NCI-H82 treated with DMSO at 0.1 percent for 48 hours (cell line): Measurements from ENCODE around the gene DCAF6.
A peak's percentile ranks its signal among the peaks of the same experiment; 100 is the strongest.

Experiments used
- DNase-seq: peaks from one replicate; lab custom pipeline; 2025; ENCODE audit not compliant: unreplicated experiment; lab: John Stamatoyannopoulos, UW

DCAF6 gene

DNA sequence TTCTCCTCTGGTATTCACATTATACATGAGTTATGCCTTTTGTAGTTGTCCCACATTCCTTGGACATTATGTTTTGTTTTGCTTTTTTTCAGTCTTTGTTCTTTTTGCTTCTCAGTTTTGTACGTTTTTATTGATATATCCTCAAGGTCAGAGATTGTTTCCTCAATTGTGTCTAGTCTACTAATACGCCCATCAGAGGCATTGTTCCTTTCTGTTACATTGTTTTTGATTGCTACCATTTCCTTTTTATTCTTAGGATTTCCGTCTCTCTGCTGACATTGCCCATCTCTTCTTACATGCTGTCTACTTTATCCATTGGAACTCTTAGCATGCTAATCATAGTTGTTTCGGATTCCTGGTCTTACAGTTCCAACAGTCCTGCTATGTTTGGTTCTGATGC lies 28.2 kb downstream of the DCAF6 start:
- DNase-seq, result no peak

DNA sequence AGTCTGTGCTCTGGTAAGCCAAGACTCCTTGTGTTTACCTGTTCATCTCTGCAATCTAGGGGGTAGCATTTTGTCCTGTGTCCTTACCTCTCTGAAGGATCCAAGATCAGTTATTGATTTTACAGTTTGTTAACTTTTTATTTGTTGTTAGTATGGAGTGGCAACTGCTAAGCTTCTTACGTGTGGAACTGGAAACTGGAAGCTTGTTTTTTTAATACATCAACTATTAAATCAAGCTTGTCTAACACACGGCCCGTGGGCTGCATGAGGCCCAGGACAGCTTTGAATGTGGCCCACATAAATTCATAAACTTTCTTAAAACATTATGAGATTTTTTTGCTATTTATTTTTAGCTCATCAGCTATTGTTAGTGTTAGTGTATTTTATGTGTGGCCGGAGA lies 29.6 kb downstream of the DCAF6 start:
- no peak for DNase-seq

DNA sequence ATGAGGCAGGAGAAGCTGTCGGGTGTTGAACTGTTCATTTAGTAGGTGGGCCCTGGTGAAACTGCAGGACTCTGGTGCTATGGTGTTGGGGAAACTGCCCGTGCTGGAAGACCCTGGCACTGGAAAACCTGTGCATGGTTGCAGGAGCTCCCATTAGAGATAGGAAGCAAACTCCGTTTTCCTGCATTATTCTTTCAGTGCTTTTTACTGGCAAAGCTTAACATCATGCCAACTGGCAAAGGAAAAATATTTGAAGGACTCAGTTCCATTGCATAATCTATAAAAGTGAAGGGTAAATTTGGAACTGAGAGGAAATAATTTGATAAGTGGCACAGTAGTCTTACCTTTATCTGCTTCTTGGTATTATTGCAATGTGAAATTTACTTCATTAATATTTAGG lies 32.1 kb downstream of the DCAF6 start:
- no peak for DNase-seq

GRCh38 chr1:167973832-167974231 lies 37.3 kb downstream of the DCAF6 start:
- DNase-seq, result no peak

GRCh38 chr1:167974698-167975097 lies 38.2 kb downstream of the DCAF6 start:
- DNase-seq, result no peak

DNA sequence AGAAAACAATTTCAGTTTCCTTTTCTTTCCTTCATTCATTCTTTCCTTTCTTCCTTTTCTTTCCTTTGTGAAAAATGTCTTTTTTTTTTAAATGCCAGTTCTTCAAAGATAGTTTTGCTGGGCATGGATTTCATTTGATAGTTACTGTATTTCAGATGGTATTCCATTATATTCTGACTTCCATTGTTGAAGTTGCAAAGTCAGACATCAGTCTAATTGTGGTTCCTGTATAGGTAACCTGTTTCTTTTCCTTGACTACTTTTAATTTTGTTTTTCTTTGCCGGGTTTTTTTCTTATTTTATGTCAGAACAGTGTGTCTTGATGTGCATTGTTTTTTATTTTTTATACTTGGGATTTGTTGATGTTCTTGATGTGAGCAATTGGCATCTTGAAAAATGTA lies 40.8 kb downstream of the DCAF6 start:
- no peak for DNase-seq

- no peak for DNase-seq
These were observed 45.5 kb downstream of the DCAF6 start for GRCh38 chr1:167981933-167982332.

DNA sequence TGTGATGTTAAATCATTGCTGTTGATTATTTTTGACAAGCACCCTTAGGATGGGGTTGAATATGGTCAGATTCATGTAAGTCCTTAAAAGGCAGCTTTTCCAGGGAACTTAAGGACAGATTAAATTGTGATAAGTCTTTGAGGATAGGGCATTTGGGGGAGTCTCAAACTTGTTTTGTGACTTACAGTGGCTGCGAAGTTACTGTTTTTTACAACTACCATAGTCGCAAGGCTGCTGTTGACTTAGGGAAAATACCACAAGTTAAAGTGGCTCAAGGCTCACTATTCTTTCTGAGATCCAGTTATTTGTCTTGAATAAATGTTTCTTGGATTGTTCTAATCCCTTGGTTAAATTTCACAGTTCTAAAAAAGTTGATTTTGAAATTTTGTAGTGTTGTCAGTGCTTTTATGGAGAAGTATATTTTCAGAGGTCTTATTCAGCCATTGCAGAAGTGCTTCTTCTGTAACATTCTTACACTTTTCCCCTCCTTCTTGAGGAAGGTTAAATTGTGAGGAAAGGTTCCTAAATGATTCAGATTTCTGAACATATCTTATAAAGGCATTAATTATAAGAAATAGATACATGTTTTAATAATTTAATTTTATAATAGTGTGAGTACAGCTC lies 47.4 kb downstream of the DCAF6 start:
- DNase-seq, result no peak

- peak; percentile 46 for DNase-seq
These were observed 48.5 kb downstream of the DCAF6 start for GRCh38 chr1:167984886-167985489.

DNA sequence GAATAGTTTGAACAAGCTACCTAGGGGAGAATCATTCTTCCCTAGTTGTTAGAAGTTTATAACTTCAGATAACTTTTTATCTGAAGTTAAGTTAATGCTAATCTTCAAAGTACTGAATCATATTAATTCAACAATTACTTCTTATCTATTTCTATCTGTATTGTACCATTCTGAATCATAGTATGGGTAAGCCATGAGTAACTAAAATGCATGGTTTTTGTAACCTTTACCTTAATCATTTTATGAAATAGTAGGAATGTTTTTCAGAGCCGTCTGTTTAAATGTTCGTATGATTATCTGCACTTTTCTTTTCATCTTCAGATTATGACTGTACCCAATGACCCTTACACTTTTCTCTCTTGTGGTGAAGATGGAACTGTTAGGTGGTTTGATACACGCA lies 50.7 kb downstream of the DCAF6 start:
- no peak for DNase-seq

- peak; percentile 78 for DNase-seq
These were observed 55.1 kb downstream of the DCAF6 start for GRCh38 chr1:167991546-167991945.

- no peak for DNase-seq
These were observed 57.2 kb downstream of the DCAF6 start for GRCh38 chr1:167993720-167994119.

DNA sequence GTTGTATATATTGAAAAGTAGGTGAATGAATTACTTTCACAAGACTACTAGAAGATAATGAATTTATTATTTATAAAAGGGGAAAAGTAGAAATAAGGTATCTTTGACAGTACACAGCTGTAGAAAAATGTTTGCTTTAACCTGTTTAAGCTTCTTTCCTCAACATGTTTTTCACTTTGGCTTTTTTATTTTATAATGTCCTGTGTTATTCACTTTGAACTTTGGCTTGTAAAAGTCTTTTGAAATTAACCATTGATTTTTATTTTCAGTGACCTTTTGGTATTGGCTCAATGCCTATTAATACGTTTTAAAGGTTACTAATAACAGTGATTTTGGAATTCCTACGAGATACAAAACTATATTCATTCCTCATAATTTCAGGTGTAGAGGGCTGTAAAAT lies 58.1 kb downstream of the DCAF6 start:
- no peak for DNase-seq

- no peak for DNase-seq
These were observed 58.6 kb downstream of the DCAF6 start for GRCh38 chr1:167995038-167995437.

DNA sequence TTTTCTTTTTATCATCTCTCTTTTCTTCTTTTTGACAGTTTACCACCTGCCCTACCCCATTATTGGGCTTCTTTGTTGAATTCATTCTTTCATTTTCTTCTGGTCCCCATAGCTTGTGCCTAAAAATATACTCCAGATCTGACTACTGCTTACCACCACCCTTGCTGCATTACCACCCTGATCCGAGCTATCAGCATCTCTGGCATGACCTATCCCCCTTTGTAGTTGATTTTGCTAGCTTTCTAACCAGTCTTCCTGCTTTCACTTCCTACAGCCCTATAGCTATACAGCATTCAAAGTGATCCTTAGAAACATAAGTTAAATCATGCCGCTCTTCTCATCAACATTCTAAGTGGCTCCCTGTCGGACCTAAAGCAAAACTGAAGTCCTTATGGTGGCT lies 59.8 kb downstream of the DCAF6 start:
- no peak for DNase-seq

- no peak for DNase-seq
These were observed 60.6 kb downstream of the DCAF6 start for GRCh38 chr1:167997037-167997575.

DNA sequence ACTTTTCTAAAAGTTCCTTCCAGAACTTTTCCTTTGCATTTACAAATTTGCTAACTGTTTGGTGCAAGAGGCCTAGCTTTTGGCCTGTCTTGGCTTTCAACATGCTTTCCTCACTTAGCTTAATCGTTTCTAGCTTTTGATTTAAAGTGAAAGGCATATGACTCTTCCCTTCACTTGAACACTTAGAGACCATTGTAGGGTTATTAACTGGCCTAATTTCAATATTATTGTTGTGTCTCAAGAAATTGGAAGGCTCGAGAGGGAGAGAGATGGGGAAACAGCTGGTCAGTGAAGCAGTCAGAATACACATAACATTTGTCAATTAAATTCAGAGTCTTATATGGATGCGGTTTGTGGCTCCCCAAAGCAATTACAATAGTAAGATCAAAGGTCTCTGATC lies 63.4 kb downstream of the DCAF6 start:
- no peak for DNase-seq

- DNase-seq, result no peak
These were observed 64.2 kb downstream of the DCAF6 start for GRCh38 chr1:168000656-168001055.

DNA sequence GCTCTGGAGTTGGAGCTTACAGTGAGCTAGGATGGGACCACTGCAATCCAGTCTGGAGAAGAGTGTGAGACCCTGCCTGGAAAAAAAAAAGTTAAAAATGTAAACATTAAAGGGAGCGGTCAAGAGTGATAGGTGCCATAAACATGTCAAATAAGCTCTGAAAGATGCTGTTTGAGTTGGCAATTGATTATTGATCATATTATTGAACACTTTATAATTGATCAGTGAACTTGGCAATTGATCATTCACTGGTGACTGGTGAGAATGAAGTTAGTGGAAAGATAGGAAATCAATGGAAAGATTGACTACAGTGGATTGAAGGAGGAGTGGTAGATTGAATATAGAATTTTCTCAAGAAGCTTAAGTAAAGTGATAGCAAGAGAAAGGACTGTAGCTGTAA lies 64.7 kb downstream of the DCAF6 start:
- no peak for DNase-seq

DNA sequence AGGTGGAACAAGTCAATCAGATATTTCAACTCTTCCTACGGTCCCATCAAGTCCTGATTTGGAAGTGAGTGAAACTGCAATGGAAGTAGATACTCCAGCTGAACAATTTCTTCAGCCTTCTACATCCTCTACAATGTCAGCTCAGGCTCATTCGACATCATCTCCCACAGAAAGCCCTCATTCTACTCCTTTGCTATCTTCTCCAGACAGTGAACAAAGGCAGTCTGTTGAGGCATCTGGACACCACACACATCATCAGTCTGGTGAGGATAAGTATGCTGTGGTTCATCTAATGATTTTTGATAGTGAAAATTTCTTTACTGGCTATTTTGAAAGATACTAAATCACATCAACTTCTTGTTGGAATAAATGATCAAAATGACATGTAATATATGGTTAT lies 68.0 kb downstream of the DCAF6 start:
- DNase-seq, result no peak

DNA sequence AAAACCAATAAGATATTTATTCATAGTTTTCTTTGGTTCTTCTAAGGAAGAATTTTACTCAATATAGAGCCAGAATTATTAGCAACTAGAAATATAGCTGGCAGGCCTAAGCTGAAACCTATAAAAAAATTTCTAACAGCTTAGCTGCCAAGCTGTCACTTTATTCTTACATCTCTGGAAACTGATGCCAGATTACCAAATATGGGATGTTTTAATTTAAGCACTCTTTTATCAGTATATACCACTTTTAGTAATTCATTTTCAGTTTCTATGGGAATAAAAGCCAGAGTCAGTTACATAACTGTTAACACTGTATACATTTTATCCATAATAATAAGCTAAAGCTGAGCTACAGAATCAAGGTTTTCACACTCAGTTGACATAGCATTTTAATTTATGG lies 69.0 kb downstream of the DCAF6 start:
- no peak for DNase-seq

DNA sequence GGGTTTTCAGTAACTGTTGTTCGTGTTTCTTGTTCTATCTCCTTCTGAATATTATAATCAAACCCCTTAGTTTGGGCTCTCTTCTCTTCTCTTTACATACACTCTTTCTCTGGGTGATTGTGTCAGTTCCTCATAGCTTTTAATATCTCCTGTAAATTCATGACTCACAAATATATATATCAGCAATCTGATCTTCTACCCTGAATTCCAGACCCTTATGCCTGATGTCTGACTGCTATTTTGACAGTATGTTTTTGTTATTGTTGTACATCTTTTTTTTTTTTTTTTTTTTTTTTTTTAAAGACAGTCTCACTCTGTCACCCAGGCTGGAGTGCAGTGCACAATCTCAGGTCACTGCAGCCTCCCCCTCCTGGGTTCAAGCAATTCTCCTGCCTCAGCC lies 71.2 kb downstream of the DCAF6 start:
- no peak for DNase-seq

DNA sequence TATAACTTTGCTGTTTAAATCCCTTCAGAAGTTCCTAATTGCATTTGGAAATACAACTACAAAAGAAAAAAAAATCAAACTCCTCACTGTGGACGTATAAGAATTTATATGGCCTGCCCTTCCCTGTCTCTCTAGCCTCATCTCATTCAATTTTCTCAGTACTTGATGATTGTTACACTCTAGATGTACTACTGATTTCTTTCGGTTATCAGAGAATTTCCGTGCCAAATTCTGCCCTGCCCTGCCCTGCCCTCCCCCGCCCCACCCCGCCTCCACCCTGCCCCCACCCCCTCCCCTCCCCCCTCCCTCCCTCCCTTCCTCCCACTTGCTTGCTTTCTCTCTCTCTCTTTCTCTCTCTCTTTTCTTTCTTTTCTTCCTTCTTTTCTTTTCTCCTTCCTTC lies 72.1 kb downstream of the DCAF6 start:
- DNase-seq, result no peak
